Keratinocyte (primary cell): ENCODE data around the gene LINC01488. TPM values are rescaled to one million over a fixed set of nuclear protein-coding genes. Genes with fewer than 3 reads are reported as not detected.

Experiments used
- DNase-seq: peaks from one replicate; pipeline ENCODE4 v3.0.0-alpha.2; 2011; ENCODE audit warnings: low read depth, missing footprints, low spot score
- FAIRE-seq: peaks from 2 replicates; lab custom pipeline; 2011; peaks lifted over from hg19 to GRCh38; lab: Jason Lieb, UNC
- H2AFZ ChIP-seq: 2 replicates; pipeline ENCODE4 v1.6.0; 2012; ENCODE audit warnings: low read length, control low read depth, inconsistent platforms; ENCODE audit not compliant: control insufficient read depth
- H3K27ac ChIP-seq: 2 replicates; pipeline ENCODE4 v1.5.1; 2011; ENCODE audit warnings: low read length; ENCODE audit not compliant: control insufficient read depth, insufficient read depth
- H3K27me3 ChIP-seq: 3 replicates; pipeline ENCODE4 v1.6.0; 2011; ENCODE audit warnings: low read length; ENCODE audit not compliant: control insufficient read depth, insufficient read depth; ENCODE audit errors: extremely low read depth
- H3K36me3 ChIP-seq, 2 experiments: 2 replicates in 1 of 2; 3 replicates in 1 of 2; pipeline ENCODE4 v1.5.1; 2011; ENCODE audit warnings: low read length in 2 of 2, mild to moderate bottlenecking in 1 of 2; ENCODE audit not compliant: control insufficient read depth in 2 of 2, insufficient read depth in 2 of 2; ENCODE audit errors: extremely low read depth in 1 of 2
- H3K4me1 ChIP-seq: 3 replicates; pipeline ENCODE4 v1.5.1; 2011; ENCODE audit warnings: low read length; ENCODE audit not compliant: control insufficient read depth, insufficient read depth; ENCODE audit errors: extremely low read depth
- H3K4me2 ChIP-seq: 3 replicates; pipeline ENCODE4 v1.6.0; 2011; ENCODE audit warnings: low read depth, low read length; ENCODE audit not compliant: control insufficient read depth, insufficient read depth; ENCODE audit errors: extremely low read depth
- H3K4me3 ChIP-seq, 3 experiments: fragments of 200-600 bp in 1 of 3; sonication (generic) in 1 of 3; 2 replicates in 2 of 3; 3 replicates in 1 of 3; pipeline ENCODE4 v1.5.1; 2011 to 2016; ENCODE audit warnings: low read length in 3 of 3, mild to moderate bottlenecking in 3 of 3, control low read depth in 2 of 3, inconsistent platforms in 1 of 3, low read depth in 1 of 3, mixed read lengths in 1 of 3, mixed run types in 1 of 3, moderate library complexity in 1 of 3; ENCODE audit not compliant: control insufficient read depth in 2 of 3, insufficient read depth in 2 of 3; ENCODE audit errors: extremely low read depth in 1 of 3
- H3K79me2 ChIP-seq: 2 replicates; pipeline ENCODE4 v1.6.0; 2012; ENCODE audit warnings: low read length; ENCODE audit not compliant: control insufficient read depth, insufficient read depth
- H3K9ac ChIP-seq: 3 replicates; pipeline ENCODE4 v1.6.0; 2011; ENCODE audit warnings: low read length; ENCODE audit not compliant: control insufficient read depth, insufficient read depth; ENCODE audit errors: extremely low read depth
- H3K9me1 ChIP-seq: 3 replicates; pipeline ENCODE4 v1.6.0; 2011; ENCODE audit warnings: low read length; ENCODE audit not compliant: control insufficient read depth, insufficient read depth; ENCODE audit errors: extremely low read depth
- H3K9me3 ChIP-seq: 2 replicates; pipeline ENCODE4 v1.5.1; 2012; ENCODE audit warnings: low read depth, low read length; ENCODE audit not compliant: control insufficient read depth
- H4K20me1 ChIP-seq: 3 replicates; pipeline ENCODE4 v1.6.0; 2011; ENCODE audit warnings: low read length; ENCODE audit not compliant: control insufficient read depth, insufficient read depth; ENCODE audit errors: extremely low read depth
- CTCF ChIP-seq, 3 experiments: IDR thresholded peaks in 1 of 3; conservative IDR thresholded peaks in 1 of 3; optimal IDR thresholded peaks in 1 of 3; 2 replicates in 2 of 3; 3 replicates in 1 of 3; pipeline versions ENCODE3 to v1.5.1; 2011; ENCODE audit warnings: low read length in 3 of 3, mild to moderate bottlenecking in 3 of 3, moderate library complexity in 2 of 3, control low read depth in 1 of 3, inconsistent platforms in 1 of 3; ENCODE audit not compliant: insufficient read depth in 2 of 3; ENCODE audit errors: extremely low read depth in 1 of 3
- EZH2 ChIP-seq: IDR thresholded peaks from one replicate; pipeline ENCODE4 v1.6.1; 2012; ENCODE audit warnings: inconsistent platforms, mild to moderate bottlenecking, low read length, moderate library complexity
- dilution Hi-C: fragments of 300-500 bp; cut with MboI; formaldehyde crosslinking; loops from one replicate; pipeline ENCODE4 v1.7.0; 2020; ENCODE audit warnings: low sequenced_read_pairs; ENCODE audit not compliant: extremely low pct_ligation_motif_present
- polyA plus RNA-seq, 5 experiments: library from polyadenylated mRNA; depleted of rRNA in 3 of 5; stranded (reverse) in 3 of 5; stranded (forward) in 1 of 5; unstranded in 1 of 5; fragments of >200 nt; gene quantifications; 1 replicate in 1 of 5; 2 replicates in 3 of 5; 3 replicates in 1 of 5; pipeline versions ENCODE4 v1.2.1 to v1.2.3, GENCODE V29; 2011 to 2012; ENCODE audit warnings: missing spikeins in 2 of 5, low read depth in 1 of 5, low replicate concordance in 1 of 5

LINC01488 gene
- polyA plus RNA-seq, 1 donor (not counting 4 experiments of a cell fraction or from before 2014, with no cell fraction given), result not detected

GRCh38 chr11:69483691-69484426 is 2.4 kb downstream of the LINC01488 start:
- H3K4me2 ChIP-seq, result no peak overlapping the region
- no peaks in the 10 kb centered on the region for H3K36me3 ChIP-seq
- H3K27ac ChIP-seq, result no peak overlapping the region
- FAIRE-seq (no peak), DNase-seq (no peak)
- no peak overlapping the region for H2AFZ ChIP-seq
- TF ChIP-seq EZH2, result no peak
- dilution Hi-C loops, result no loop called here
- no peaks in the 10 kb centered on the region for H3K4me1 ChIP-seq
- no peaks in the 10 kb centered on the region for H3K79me2 ChIP-seq
- H4K20me1 ChIP-seq, result no peaks in the 10 kb centered on the region
- peaks cover 26% of the 10 kb centered on the region for H3K27me3 ChIP-seq
- no peak overlapping the region for H3K9ac ChIP-seq
- H3K9me1 ChIP-seq, result no peaks in the 10 kb centered on the region
- H3K9me3 ChIP-seq, result peaks cover 3% of the 10 kb centered on the region
- no peak overlapping the region for H3K4me3 ChIP-seq

GRCh38 chr11:69484427-69485259 is 3.2 kb downstream of the LINC01488 start:
- FAIRE-seq (no peak), DNase-seq (no peak)
- Histone ChIP-seq H3K36me3 (no peaks in the 10 kb centered on the region), H3K9ac (no peak overlapping the region), H3K27me3 (peaks cover 26% of the 10 kb centered on the region), H4K20me1 (no peaks in the 10 kb centered on the region), H3K79me2 (no peaks in the 10 kb centered on the region), H3K4me2 (no peak overlapping the region), H3K27ac (no peak overlapping the region), H2AFZ (no peak overlapping the region), H3K9me3 (peaks cover 3% of the 10 kb centered on the region), H3K4me3 (no peak overlapping the region), H3K9me1 (no peaks in the 10 kb centered on the region), H3K4me1 (no peaks in the 10 kb centered on the region)
- dilution Hi-C loops, result no loop called here
- TF ChIP-seq EZH2 (no peak), CTCF (optimal IDR thresholded peaks at IDR 0.05 in 1 of 3, IDR thresholded peaks at IDR 0.05 in 1 of 3, conservative IDR thresholded peaks at IDR 0.05 in 1 of 3; ENCODE audit: extremely low read depth in 1 of 3, insufficient read depth in 2 of 3, low read length in 3 of 3) (no peak)
